Measurements from ENCODE around the gene TOX3.

Gene TOX3

GRCh38 chr16:52446080-52446479 lies 100.9 kb downstream of the TOX3 start:
- DNase-seq: no peak

GRCh38 chr16:52441886-52442285 lies 105.1 kb downstream of the TOX3 start:
- no peak for DNase-seq

- DNase-seq: no peak
Observed at GRCh38 chr16:52440248-52440647, 106.7 kb downstream of the TOX3 start.

- DNase-seq: no peak
Observed at GRCh38 chr16:52439750-52440149, 107.2 kb downstream of the TOX3 start.

GRCh38 chr16:52439171-52439701 lies 107.7 kb downstream of the TOX3 start:
- DNase-seq: no peak

GRCh38 chr16:52437277-52437670 lies 109.7 kb downstream of the TOX3 start:
- no peak for DNase-seq

GRCh38 chr16:52436339-52437276 lies 110.3 kb downstream of the TOX3 start:
- no peak for DNase-seq

GRCh38 chr16:52434224-52434623 lies 112.7 kb downstream of the TOX3 start:
- DNase-seq: no peak

- no peak for DNase-seq
Observed at GRCh38 chr16:52433643-52434042, 113.3 kb downstream of the TOX3 start.

- no peak for DNase-seq
Observed at GRCh38 chr16:52424591-52424990, 122.4 kb downstream of the TOX3 start.

GRCh38 chr16:52422307-52422706 lies 124.6 kb downstream of the TOX3 start:
- DNase-seq: no peak

GRCh38 chr16:52418201-52418600 lies 128.7 kb downstream of the TOX3 start:
- no peak for DNase-seq

GRCh38 chr16:52416888-52417287 lies 130.1 kb downstream of the TOX3 start:
- DNase-seq: no peak

- no peak for DNase-seq
Observed at GRCh38 chr16:52411011-52411410, 135.9 kb downstream of the TOX3 start.

- DNase-seq: no peak
Observed at GRCh38 chr16:52408191-52408845, 138.6 kb downstream of the TOX3 start.

GRCh38 chr16:52407778-52408177 lies 139.2 kb downstream of the TOX3 start:
- DNase-seq: no peak

GRCh38 chr16:52405441-52405840 lies 141.5 kb downstream of the TOX3 start:
- DNase-seq: no peak

- DNase-seq: no peak
Observed at GRCh38 chr16:52404546-52404945, 142.4 kb downstream of the TOX3 start.

- no peak for DNase-seq
Observed at GRCh38 chr16:52399116-52399515, 147.8 kb downstream of the TOX3 start.

GRCh38 chr16:52398491-52398960 lies 148.4 kb downstream of the TOX3 start:
- DNase-seq: no peak

GRCh38 chr16:52398021-52398420 lies 148.9 kb downstream of the TOX3 start:
- DNase-seq: no peak

- DNase-seq: no peak
Observed at GRCh38 chr16:52393448-52393847, 153.5 kb downstream of the TOX3 start.

- DNase-seq: no peak
Observed at GRCh38 chr16:52389045-52389444, 157.9 kb downstream of the TOX3 start.

Measured in cortex of kidney (tissue), 1 donor.